Measurements from ENCODE around the gene CCDC43. TPM values are rescaled to one million over a fixed set of nuclear protein-coding genes. Genes with fewer than 3 reads are reported as not detected.

Gene CCDC43
- total RNA-seq, 1 donor from 2014 or later: 32.8 TPM

DNA sequence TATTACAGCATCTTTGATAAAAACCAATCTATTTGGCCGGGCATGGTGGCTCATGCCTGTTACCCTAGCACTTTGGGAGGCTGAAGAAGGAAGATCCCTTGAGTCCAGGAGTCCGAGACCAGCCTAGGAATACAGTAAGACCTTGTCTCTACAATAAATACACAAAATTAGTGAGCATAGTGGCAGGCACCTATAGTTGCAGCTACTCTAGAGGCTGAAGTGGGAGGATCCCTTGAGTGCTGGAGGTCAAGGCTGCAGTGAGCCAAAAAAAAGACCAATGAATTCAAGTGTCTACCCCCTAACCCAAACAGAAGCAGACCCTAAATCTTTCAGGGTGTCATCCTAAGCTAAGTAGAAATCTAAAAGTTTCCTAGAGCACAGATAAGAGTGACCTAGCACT is 40.6 kb downstream of the CCDC43 start:
- Mint-ChIP-seq H3K36me3 (ENCODE audit: low read depth) (no peaks in the 10 kb centered on the region), H3K4me3 (no peak overlapping the region), H3K9me3 (no peaks in the 10 kb centered on the region), H3K27me3 (ENCODE audit: low read depth) (peaks cover 36% of the 10 kb centered on the region), H3K27ac (ENCODE audit: unreplicated experiment) (no peak overlapping the region), H3K4me1 (no peaks in the 10 kb centered on the region)
- TF ChIP-seq, protein P1, sequence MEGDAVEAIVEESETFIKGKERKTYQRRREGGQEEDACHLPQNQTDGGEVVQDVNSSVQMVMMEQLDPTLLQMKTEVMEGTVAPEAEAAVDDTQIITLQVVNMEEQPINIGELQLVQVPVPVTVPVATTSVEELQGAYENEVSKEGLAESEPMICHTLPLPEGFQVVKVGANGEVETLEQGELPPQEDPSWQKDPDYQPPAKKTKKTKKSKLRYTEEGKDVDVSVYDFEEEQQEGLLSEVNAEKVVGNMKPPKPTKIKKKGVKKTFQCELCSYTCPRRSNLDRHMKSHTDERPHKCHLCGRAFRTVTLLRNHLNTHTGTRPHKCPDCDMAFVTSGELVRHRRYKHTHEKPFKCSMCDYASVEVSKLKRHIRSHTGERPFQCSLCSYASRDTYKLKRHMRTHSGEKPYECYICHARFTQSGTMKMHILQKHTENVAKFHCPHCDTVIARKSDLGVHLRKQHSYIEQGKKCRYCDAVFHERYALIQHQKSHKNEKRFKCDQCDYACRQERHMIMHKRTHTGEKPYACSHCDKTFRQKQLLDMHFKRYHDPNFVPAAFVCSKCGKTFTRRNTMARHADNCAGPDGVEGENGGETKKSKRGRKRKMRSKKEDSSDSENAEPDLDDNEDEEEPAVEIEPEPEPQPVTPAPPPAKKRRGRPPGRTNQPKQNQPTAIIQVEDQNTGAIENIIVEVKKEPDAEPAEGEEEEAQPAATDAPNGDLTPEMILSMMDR (conservative IDR thresholded peaks at IDR 0.05): no peak
- no peak for DNase-seq (ENCODE audit: low read depth, low spot score)

DNA sequence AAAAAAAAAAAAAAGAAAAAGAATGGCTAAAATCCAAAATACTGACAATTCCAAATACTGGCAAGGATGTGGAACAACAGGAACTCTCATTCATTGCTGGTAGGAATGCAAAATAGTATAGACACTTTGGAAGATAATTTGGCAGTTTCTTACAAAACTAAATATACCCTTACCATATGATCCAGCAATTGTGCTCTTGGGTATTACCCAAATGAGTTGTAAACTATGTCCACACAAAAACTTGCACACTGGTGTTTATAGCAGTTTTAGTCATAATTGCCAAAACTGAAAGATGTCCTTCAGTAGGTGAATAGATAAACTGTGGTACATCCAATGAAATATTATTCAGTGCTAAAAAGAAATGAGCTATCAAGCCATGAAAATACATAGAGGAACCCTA is 41.8 kb downstream of the CCDC43 start:
- Mint-ChIP-seq H3K27ac (ENCODE audit: unreplicated experiment) (no peak overlapping the region), H3K4me3 (no peak overlapping the region)

GRCh38 chr17:44646280-44646679 is 43.3 kb downstream of the CCDC43 start:
- TF ChIP-seq, protein P1 (conservative IDR thresholded peaks at IDR 0.05): no peak
- H3K4me3 Mint-ChIP-seq: no peak overlapping the region
- no peaks in the 10 kb centered on the region for H3K36me3 Mint-ChIP-seq (ENCODE audit: low read depth)
- no peak overlapping the region for H3K27ac Mint-ChIP-seq (ENCODE audit: unreplicated experiment)
- no peaks in the 10 kb centered on the region for H3K4me1 Mint-ChIP-seq
- no peaks in the 10 kb centered on the region for H3K9me3 Mint-ChIP-seq
- H3K27me3 Mint-ChIP-seq (ENCODE audit: low read depth): peaks cover 25% of the 10 kb centered on the region
- DNase-seq (ENCODE audit: low read depth, low spot score): no peak

More for the DNA sequence above, 41.8 kb downstream of the CCDC43 start:
- peaks cover 29% of the 10 kb centered on the region for H3K27me3 Mint-ChIP-seq (ENCODE audit: low read depth)
- TF ChIP-seq, protein P1 (conservative IDR thresholded peaks at IDR 0.05): no peak
- no peak for DNase-seq (ENCODE audit: low read depth, low spot score)
- no peaks in the 10 kb centered on the region for H3K4me1 Mint-ChIP-seq
- H3K9me3 Mint-ChIP-seq: no peaks in the 10 kb centered on the region
- H3K36me3 Mint-ChIP-seq (ENCODE audit: low read depth): no peaks in the 10 kb centered on the region

- no peaks in the 10 kb centered on the region for H3K36me3 Mint-ChIP-seq (ENCODE audit: low read depth)
- no peaks in the 10 kb centered on the region for H3K9me3 Mint-ChIP-seq
- no peak overlapping the region for H3K4me3 Mint-ChIP-seq
- peaks cover 20% of the 10 kb centered on the region for H3K27me3 Mint-ChIP-seq (ENCODE audit: low read depth)
- H3K4me1 Mint-ChIP-seq: no peaks in the 10 kb centered on the region
- TF ChIP-seq, protein P1 (conservative IDR thresholded peaks at IDR 0.05): no peak
- no peak for DNase-seq (ENCODE audit: low read depth, low spot score)
- no peak overlapping the region for H3K27ac Mint-ChIP-seq (ENCODE audit: unreplicated experiment)
These were observed 44.2 kb downstream of the CCDC43 start for GRCh38 chr17:44645341-44645740.

- H3K4me3 Mint-ChIP-seq: no peak overlapping the region
- no peak for DNase-seq (ENCODE audit: low read depth, low spot score)
- H3K27ac Mint-ChIP-seq (ENCODE audit: unreplicated experiment): no peak overlapping the region
- H3K27me3 Mint-ChIP-seq (ENCODE audit: low read depth): peaks cover 8% of the 10 kb centered on the region
- TF ChIP-seq, protein P1 (conservative IDR thresholded peaks at IDR 0.05): no peak
- no peaks in the 10 kb centered on the region for H3K4me1 Mint-ChIP-seq
- H3K9me3 Mint-ChIP-seq: no peaks in the 10 kb centered on the region
- H3K36me3 Mint-ChIP-seq (ENCODE audit: low read depth): no peaks in the 10 kb centered on the region
These were observed 46.7 kb downstream of the CCDC43 start for GRCh38 chr17:44642834-44643233.

DNA sequence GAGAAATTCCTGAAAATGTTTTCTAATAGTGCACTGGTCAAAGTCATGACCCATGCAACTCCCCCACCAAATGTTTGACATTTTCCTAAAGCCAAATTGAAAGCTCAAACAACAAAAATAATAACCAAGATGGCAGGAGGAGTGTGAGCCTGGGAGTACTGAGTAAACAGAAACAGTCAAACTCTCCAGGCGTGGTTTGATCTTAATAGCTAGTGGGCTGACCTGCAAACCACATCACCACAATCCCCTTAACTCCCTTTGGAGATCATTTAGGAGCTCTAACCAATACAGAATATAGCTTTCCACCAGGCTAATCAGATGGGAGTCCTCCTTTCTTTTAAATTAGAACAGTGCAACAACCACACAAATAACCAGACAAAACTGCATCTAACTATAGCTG is 52.5 kb downstream of the CCDC43 start:
- Mint-ChIP-seq H3K4me3 (no peak overlapping the region), H3K27ac (ENCODE audit: unreplicated experiment) (no peak overlapping the region), H3K27me3 (ENCODE audit: low read depth) (peaks cover 5% of the 10 kb centered on the region), H3K9me3 (no peaks in the 10 kb centered on the region), H3K36me3 (ENCODE audit: low read depth) (no peaks in the 10 kb centered on the region), H3K4me1 (no peaks in the 10 kb centered on the region)
- no peak for DNase-seq (ENCODE audit: low read depth, low spot score)
- TF ChIP-seq, protein P1 (conservative IDR thresholded peaks at IDR 0.05): no peak
